Endothelial cell of umbilical vein (primary cell): ENCODE measurements around the gene DAZAP2.

Source experiments
- CTCF ChIP-seq, 2 donors: IDR thresholded peaks; 1 replicate in 1 of 2; 2 replicates in 1 of 2; pipeline ENCODE4 v1.5.1; 2011; ENCODE audit warnings: low read length in 2 of 2, mild to moderate bottlenecking in 2 of 2, moderate library complexity in 2 of 2, control low read depth in 1 of 2, inconsistent platforms in 1 of 2, low read depth in 1 of 2; ENCODE audit not compliant: insufficient read depth in 1 of 2; ENCODE audit errors: extremely low read depth in 1 of 2
- JUN ChIP-seq: IDR thresholded peaks from 2 replicates; pipeline ENCODE4 v1.6.1; 2011; ENCODE audit warnings: borderline replicate concordance, low read depth; ENCODE audit not compliant: insufficient read length, insufficient read depth
- POLR2AphosphoS5 ChIP-seq: IDR thresholded peaks from 2 replicates; pipeline ENCODE4 v1.6.1; 2012; ENCODE audit warnings: low read depth, mild to moderate bottlenecking, control low read depth, low read length, moderate library complexity; ENCODE audit not compliant: insufficient read depth

GRCh38 chr12:51232642-51233041 is 6.0 kb upstream of the DAZAP2 start:
- no peak for TF ChIP-seq CTCF (IDR thresholded peaks at IDR 0.05; ENCODE audit: extremely low read depth in 1 of 2, insufficient read depth in 1 of 2, low read depth in 1 of 2, low read length in 2 of 2)
- no peak for TF ChIP-seq JUN
- no peak for TF ChIP-seq POLR2AphosphoS5
